Gastrocnemius medialis (tissue), 4 donors: Measurements from ENCODE around the gene HLA-F. TPM values are rescaled to one million over a fixed set of nuclear protein-coding genes. Genes with fewer than 3 reads are reported as not detected.

ENCODE experiments used
- ATAC-seq, 2 donors: fragments of 150-250 bp; one replicate each; pipeline ENCODE4 v1.9.1; 2016
- DNase-seq, 2 donors: peaks; one replicate each; pipeline ENCODE4 v3.0.0-alpha.2; 2019
- H3K27ac ChIP-seq, 4 donors: fragments of 200-600 bp; sonication (generic); 1 replicate in 1 of 4; 2 replicates in 3 of 4; pipeline ENCODE4 v1.5.1; 2016 to 2018; ENCODE audit warnings: mild to moderate bottlenecking in 2 of 4, moderate library complexity in 1 of 4
- H3K27me3 ChIP-seq, 3 donors: fragments of 200-600 bp; sonication (generic) in 2 of 3; 1 replicate in 1 of 3; 2 replicates in 2 of 3; pipeline versions ENCODE4 v1.5.1 to v1.6.0; 2016 to 2019; ENCODE audit warnings: mild to moderate bottlenecking in 1 of 3, moderate library complexity in 1 of 3
- H3K36me3 ChIP-seq, 2 donors: fragments of 200-600 bp; sonication (generic) in 1 of 2; one replicate each; pipeline ENCODE4 v1.5.1; 2017 to 2018
- H3K4me1 ChIP-seq, 2 donors: fragments of 200-600 bp; sonication (generic) in 1 of 2; one replicate each; pipeline ENCODE4 v1.5.1; 2016 to 2017; ENCODE audit warnings: mild to moderate bottlenecking in 2 of 2
- H3K4me3 ChIP-seq, 4 donors: fragments of 200-600 bp; sonication (generic) in 3 of 4; 1 replicate in 1 of 4; 2 replicates in 3 of 4; pipeline ENCODE4 v1.5.1; 2016 to 2019; ENCODE audit warnings: mild to moderate bottlenecking in 2 of 4
- H3K9me3 ChIP-seq, 3 donors: fragments of 200-600 bp; sonication (generic) in 2 of 3; 1 replicate in 1 of 3; 2 replicates in 2 of 3; pipeline ENCODE4 v1.5.1; 2016 to 2019
- POLR2A ChIP-seq, 2 donors: fragments of 450-650 bp; IDR thresholded peaks; one replicate each; pipeline ENCODE4 v1.6.1; 2017; ENCODE audit warnings: antibody characterized with exemption in 2 of 2, mild to moderate bottlenecking in 2 of 2, moderate library complexity in 2 of 2
- in situ Hi-C, 4 donors: fragments of 200-750 bp; cut with MboI; loops; one replicate each; pipeline versions ENCODE4 v1.15.0 to v1.8.0; 2017; ENCODE audit warnings: low sequenced_read_pairs in 4 of 4
- intact Hi-C: fragments of 100-400 bp; cut with DNase I; formaldehyde crosslinking; loops from one replicate; pipeline ENCODE4 v1.15.1; 2023; ENCODE audit warnings: low total_unique reads
- total RNA-seq, 4 donors: library from RNA; depleted of rRNA; stranded (reverse); fragments of >200 nt; gene quantifications; one replicate each; pipeline versions ENCODE4 v1.1.0 to v1.2.3, GENCODE V29; 2016
- TF ChIP-seq, protein P1 (sequence below), 5 experiments: fragments of 450-650 bp in 3 of 5; fragments of 200-600 bp in 2 of 5; sonication (generic) in 2 of 5; IDR thresholded peaks in 4 of 5; conservative IDR thresholded peaks in 1 of 5; 1 replicate in 4 of 5; 2 replicates in 1 of 5; pipeline ENCODE4 v1.5.1; 2016 to 2019; ENCODE audit warnings: antibody characterized with exemption in 5 of 5, mild to moderate bottlenecking in 3 of 5, moderate library complexity in 3 of 5

The HLA-F gene
- total RNA-seq, 4 donors from 2014 or later: 9.6 to 22.1 (median 13.0) TPM

- ATAC-seq (no peak), DNase-seq (no peak)
- intact Hi-C loops: no loop called here
- no peaks in the 10 kb centered on the region for H3K36me3 ChIP-seq
- no peaks in the 10 kb centered on the region for H3K27me3 ChIP-seq
- no peak overlapping the region for H3K27ac ChIP-seq
- no peaks in the 10 kb centered on the region for H3K4me1 ChIP-seq
- in situ Hi-C loops: loop anchor here in 1 of 4 donors (25.0 kb wide), 1 partner anchor 257 kb away; no protein-coding TSS in a partner anchor
- no peaks in the 10 kb centered on the region for H3K9me3 ChIP-seq
- no peak for TF ChIP-seq POLR2A (IDR thresholded peaks at IDR 0.05)
- TF ChIP-seq, protein P1, sequence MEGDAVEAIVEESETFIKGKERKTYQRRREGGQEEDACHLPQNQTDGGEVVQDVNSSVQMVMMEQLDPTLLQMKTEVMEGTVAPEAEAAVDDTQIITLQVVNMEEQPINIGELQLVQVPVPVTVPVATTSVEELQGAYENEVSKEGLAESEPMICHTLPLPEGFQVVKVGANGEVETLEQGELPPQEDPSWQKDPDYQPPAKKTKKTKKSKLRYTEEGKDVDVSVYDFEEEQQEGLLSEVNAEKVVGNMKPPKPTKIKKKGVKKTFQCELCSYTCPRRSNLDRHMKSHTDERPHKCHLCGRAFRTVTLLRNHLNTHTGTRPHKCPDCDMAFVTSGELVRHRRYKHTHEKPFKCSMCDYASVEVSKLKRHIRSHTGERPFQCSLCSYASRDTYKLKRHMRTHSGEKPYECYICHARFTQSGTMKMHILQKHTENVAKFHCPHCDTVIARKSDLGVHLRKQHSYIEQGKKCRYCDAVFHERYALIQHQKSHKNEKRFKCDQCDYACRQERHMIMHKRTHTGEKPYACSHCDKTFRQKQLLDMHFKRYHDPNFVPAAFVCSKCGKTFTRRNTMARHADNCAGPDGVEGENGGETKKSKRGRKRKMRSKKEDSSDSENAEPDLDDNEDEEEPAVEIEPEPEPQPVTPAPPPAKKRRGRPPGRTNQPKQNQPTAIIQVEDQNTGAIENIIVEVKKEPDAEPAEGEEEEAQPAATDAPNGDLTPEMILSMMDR (IDR thresholded peaks at IDR 0.05 in 4 of 5, conservative IDR thresholded peaks at IDR 0.05 in 1 of 5): no peak
- no peak overlapping the region for H3K4me3 ChIP-seq
Observed at GRCh38 chr6:29729774-29730328, 6.6 kb downstream of the HLA-F start.

GRCh38 chr6:29730575-29731126 is 7.4 kb downstream of the HLA-F start:
- DNase-seq (no peak), ATAC-seq (no peak)
- intact Hi-C loops: no loop called here
- no peak overlapping the region for H3K4me3 ChIP-seq
- no peaks in the 10 kb centered on the region for H3K4me1 ChIP-seq
- H3K27me3 ChIP-seq: no peaks in the 10 kb centered on the region
- H3K27ac ChIP-seq: no peak overlapping the region
- no peaks in the 10 kb centered on the region for H3K36me3 ChIP-seq
- no peaks in the 10 kb centered on the region for H3K9me3 ChIP-seq
- in situ Hi-C loops: loop anchor here in 1 of 4 donors (25.0 kb wide), 1 partner anchor 257 kb away; no protein-coding TSS in a partner anchor
- TF ChIP-seq POLR2A (IDR thresholded peaks at IDR 0.05): no peak
- TF ChIP-seq, protein P1 (IDR thresholded peaks at IDR 0.05 in 4 of 5, conservative IDR thresholded peaks at IDR 0.05 in 1 of 5): no peak

DNA sequence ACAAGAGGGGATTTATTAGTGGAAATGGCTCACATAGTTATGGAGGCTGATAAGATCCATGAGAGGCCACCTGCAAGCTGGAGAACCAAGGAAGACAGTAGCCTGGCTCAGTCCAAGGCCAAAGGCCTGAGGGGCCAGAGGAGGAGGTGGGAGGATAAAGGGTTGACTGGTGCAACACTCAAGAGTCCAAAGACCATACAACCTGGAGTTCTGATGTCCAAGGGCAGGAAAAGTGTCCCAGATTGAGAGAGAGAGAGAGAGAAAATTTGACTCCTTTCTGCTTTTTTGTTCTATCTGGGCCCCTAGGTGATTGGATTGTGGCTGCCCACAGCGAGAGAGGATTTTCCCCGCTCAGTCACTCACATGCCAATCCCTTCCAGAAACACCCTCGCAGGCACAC is 8.0 kb downstream of the HLA-F start:
- in situ Hi-C loops (loop anchor here in 1 of 4 donors (25.0 kb wide), 1 partner anchor 256 kb away; no protein-coding TSS in a partner anchor), intact Hi-C loops (no loop called here)
- ATAC-seq (no peak), DNase-seq (no peak)
- H3K4me1 ChIP-seq: no peaks in the 10 kb centered on the region
- H3K27ac ChIP-seq: no peak overlapping the region
- no peak for TF ChIP-seq POLR2A (IDR thresholded peaks at IDR 0.05)
- TF ChIP-seq, protein P1 (IDR thresholded peaks at IDR 0.05 in 4 of 5, conservative IDR thresholded peaks at IDR 0.05 in 1 of 5): no peak
- no peaks in the 10 kb centered on the region for H3K27me3 ChIP-seq
- H3K36me3 ChIP-seq: no peaks in the 10 kb centered on the region
- no peaks in the 10 kb centered on the region for H3K9me3 ChIP-seq
- H3K4me3 ChIP-seq: no peak overlapping the region

GRCh38 chr6:29733057-29733456 is 9.8 kb downstream of the HLA-F start:
- intact Hi-C loops: no loop called here
- Histone ChIP-seq H3K9me3 (no peaks in the 10 kb centered on the region), H3K27me3 (no peaks in the 10 kb centered on the region), H3K27ac (no peak overlapping the region), H3K4me1 (no peaks in the 10 kb centered on the region), H3K4me3 (no peak overlapping the region), H3K36me3 (no peaks in the 10 kb centered on the region)
- ATAC-seq (no peak), DNase-seq (no peak)
- TF ChIP-seq, protein P1 (IDR thresholded peaks at IDR 0.05 in 4 of 5, conservative IDR thresholded peaks at IDR 0.05 in 1 of 5): no peak
- no peak for TF ChIP-seq POLR2A (IDR thresholded peaks at IDR 0.05)
- in situ Hi-C loops: loop anchor here in 1 of 4 donors (25.0 kb wide), 1 partner anchor 254 kb away; no protein-coding TSS in a partner anchor
